ENCODE data around the gene FEM1B. TPM values are rescaled to one million over a fixed set of nuclear protein-coding genes. Genes with fewer than 3 reads are reported as not detected.

Gene FEM1B
- total and polyA plus RNA-seq, 12 donors: 10.5 to 101 (median 66.9) TPM

DNA sequence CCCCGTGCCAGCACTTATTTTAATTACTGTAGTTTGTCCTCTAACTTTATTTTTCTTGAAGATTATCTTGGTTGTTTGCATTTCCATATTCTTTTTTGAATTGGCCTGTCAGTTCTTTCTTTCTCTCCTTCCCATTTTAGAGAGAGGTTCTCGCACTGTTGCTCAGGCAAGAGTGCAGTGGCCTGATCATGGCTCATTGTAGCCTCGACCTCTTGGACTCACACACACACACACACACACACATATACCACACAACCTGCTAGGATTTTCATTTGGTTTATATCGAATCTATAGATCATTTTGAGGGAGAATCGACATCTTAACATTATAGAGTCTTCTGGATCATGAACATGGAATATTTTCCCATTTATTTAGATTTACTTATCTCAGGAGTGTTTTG, 8.7 kb downstream of the FEM1B start:
- intact Hi-C loops (cut with DNase I): no loop called here
- peaks cover 0 to 98% (median 80%) of the 10 kb centered on the region in 9 donors for H3K4me1 ChIP-seq
- no peak for DNase-seq
- H3K27me3 ChIP-seq: no peaks in the 10 kb centered on the region
- no peak for ATAC-seq
- no peak overlapping the region for H3K27ac ChIP-seq
- H3K36me3 ChIP-seq: peaks cover 0 to 56% (median 18%) of the 10 kb centered on the region in 9 donors
- TF ChIP-seq, protein P1, sequence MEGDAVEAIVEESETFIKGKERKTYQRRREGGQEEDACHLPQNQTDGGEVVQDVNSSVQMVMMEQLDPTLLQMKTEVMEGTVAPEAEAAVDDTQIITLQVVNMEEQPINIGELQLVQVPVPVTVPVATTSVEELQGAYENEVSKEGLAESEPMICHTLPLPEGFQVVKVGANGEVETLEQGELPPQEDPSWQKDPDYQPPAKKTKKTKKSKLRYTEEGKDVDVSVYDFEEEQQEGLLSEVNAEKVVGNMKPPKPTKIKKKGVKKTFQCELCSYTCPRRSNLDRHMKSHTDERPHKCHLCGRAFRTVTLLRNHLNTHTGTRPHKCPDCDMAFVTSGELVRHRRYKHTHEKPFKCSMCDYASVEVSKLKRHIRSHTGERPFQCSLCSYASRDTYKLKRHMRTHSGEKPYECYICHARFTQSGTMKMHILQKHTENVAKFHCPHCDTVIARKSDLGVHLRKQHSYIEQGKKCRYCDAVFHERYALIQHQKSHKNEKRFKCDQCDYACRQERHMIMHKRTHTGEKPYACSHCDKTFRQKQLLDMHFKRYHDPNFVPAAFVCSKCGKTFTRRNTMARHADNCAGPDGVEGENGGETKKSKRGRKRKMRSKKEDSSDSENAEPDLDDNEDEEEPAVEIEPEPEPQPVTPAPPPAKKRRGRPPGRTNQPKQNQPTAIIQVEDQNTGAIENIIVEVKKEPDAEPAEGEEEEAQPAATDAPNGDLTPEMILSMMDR (IDR thresholded peaks at IDR 0.05): no peak
- no peak overlapping the region for H3K4me3 ChIP-seq
- WGBS, 2 donors: 61 to 71% methylated on average over 5 of the region's 5 CpGs
- H3K9me3 ChIP-seq: no peaks in the 10 kb centered on the region

DNA sequence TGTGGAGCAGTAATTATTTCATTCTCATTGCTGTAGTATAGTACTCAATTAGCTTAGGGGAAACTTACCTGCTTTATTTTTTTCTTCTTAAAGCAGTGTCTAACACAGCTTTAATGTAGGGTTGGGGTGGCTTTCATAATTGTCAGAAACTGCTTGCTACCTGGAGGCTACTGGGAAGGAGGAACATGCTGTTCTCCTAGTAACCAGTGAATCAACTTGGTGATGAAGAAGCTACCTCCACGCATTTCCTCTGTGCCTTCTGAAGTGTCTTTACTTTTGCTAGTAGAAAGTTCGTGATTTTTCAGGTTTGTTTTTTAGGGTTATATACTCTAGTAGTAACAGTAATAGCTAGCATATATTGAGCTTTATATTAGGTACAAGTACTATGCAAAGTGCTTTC, 11.5 kb downstream of the FEM1B start:
- TF ChIP-seq, protein P1 (IDR thresholded peaks at IDR 0.05): no peak
- H3K9me3 ChIP-seq: no peaks in the 10 kb centered on the region
- peaks cover 0 to 98% (median 79%) of the 10 kb centered on the region in 9 donors for H3K4me1 ChIP-seq
- H3K27ac ChIP-seq: no peak overlapping the region
- intact Hi-C loops (cut with DNase I): no loop called here
- peaks cover 0 to 76% (median 18%) of the 10 kb centered on the region in 9 donors for H3K36me3 ChIP-seq
- 74 to 81% methylated on average over 2 of the region's 2 CpGs for WGBS, 2 donors
- no peaks in the 10 kb centered on the region for H3K27me3 ChIP-seq
- no peak overlapping the region for H3K4me3 ChIP-seq
- ATAC-seq (no peak), DNase-seq (no peak)

GRCh38 chr15:68289621-68290352, 12.2 kb downstream of the FEM1B start:
- TF ChIP-seq, protein P1 (IDR thresholded peaks at IDR 0.05): no peak
- Histone ChIP-seq H3K9me3 (no peaks in the 10 kb centered on the region), H3K27me3 (no peaks in the 10 kb centered on the region), H3K36me3 (peaks cover 0 to 71% (median 14%) of the 10 kb centered on the region in 9 donors), H3K27ac (peak overlapping the region in 3 of 10 donors; percentile 7 to 60 (median 42)), H3K4me1 (peaks cover 0 to 98% (median 82%) of the 10 kb centered on the region in 9 donors), H3K4me3 (no peak overlapping the region)
- 74 to 78% methylated on average over 14 of the region's 14 CpGs for WGBS, 2 donors
- no peak for DNase-seq
- peak in 7 of 8 donors; percentile 7 to 82 (median 24) for ATAC-seq
- intact Hi-C loops (cut with DNase I): no loop called here

DNA sequence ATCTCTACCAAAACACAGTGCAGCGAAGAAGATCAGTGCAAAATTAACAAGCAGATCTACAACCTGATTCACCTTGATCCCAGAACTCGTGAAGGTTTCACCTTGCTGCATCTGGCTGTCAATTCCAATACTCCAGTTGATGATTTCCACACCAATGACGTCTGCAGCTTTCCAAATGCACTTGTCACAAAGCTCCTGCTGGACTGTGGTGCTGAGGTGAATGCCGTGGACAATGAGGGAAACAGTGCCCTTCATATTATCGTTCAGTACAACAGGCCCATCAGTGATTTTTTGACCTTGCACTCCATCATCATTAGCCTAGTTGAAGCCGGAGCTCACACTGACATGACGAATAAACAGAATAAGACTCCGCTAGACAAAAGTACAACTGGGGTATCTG, 13.2 kb downstream of the FEM1B start:
- Histone ChIP-seq H3K36me3 (peaks cover 0 to 64% (median 11%) of the 10 kb centered on the region in 9 donors), H3K27ac (peak overlapping the region in 4 of 10 donors; percentile 4 to 60 (median 26)), H3K9me3 (no peaks in the 10 kb centered on the region), H3K4me3 (no peak overlapping the region), H3K27me3 (no peaks in the 10 kb centered on the region), H3K4me1 (peaks cover 0 to 98% (median 85%) of the 10 kb centered on the region in 9 donors)
- 65 to 76% methylated on average over 8 of the region's 8 CpGs for WGBS, 2 donors
- ATAC-seq (peak in 7 of 8 donors; percentile 23 to 76 (median 59)), DNase-seq (no peak)
- intact Hi-C loops (cut with DNase I): no loop called here
- TF ChIP-seq, protein P1 (IDR thresholded peaks at IDR 0.05): no peak

Measured in heart right ventricle (tissue), 16 donors.